ENCODE results near the gene UBAC2. TPM values are rescaled to one million over a fixed set of nuclear protein-coding genes. Genes with fewer than 3 reads are reported as not detected.

The UBAC2 gene
- total RNA-seq, 1 donor from 2014 or later, result 56.3 TPM

- Mint-ChIP-seq H3K36me3 (ENCODE audit: low read depth) (peaks cover 4% of the 10 kb centered on the region), H3K4me3 (no peak overlapping the region), H3K4me1 (ENCODE audit: low read depth) (peaks cover 52% of the 10 kb centered on the region), H3K27ac (no peak overlapping the region), H3K9me3 (no peaks in the 10 kb centered on the region), H3K27me3 (ENCODE audit: insufficient read depth) (peaks cover 7% of the 10 kb centered on the region)
- no peak for DNase-seq (ENCODE audit: low spot score)
- intact Hi-C loops (cut with micrococcal nuclease), result no loop called here
These were observed 217.6 kb downstream of the UBAC2 start for GRCh38 chr13:99418103-99418842.

GRCh38 chr13:99418843-99419140 is 218.1 kb downstream of the UBAC2 start:
- H3K27ac Mint-ChIP-seq, result no peak overlapping the region
- H3K9me3 Mint-ChIP-seq, result no peaks in the 10 kb centered on the region
- no peak for DNase-seq (ENCODE audit: low spot score)
- intact Hi-C loops (cut with micrococcal nuclease), result no loop called here
- peaks cover 7% of the 10 kb centered on the region for H3K27me3 Mint-ChIP-seq (ENCODE audit: insufficient read depth)
- H3K4me3 Mint-ChIP-seq, result no peak overlapping the region
- H3K4me1 Mint-ChIP-seq (ENCODE audit: low read depth), result peaks cover 58% of the 10 kb centered on the region
- H3K36me3 Mint-ChIP-seq (ENCODE audit: low read depth), result peaks cover 5% of the 10 kb centered on the region

- intact Hi-C loops (cut with micrococcal nuclease), result loop anchor here (1.0 kb wide), 2 partner anchors 13 to 32 kb away; no protein-coding TSS in a partner anchor
These were observed 219.1 kb downstream of the UBAC2 start for GRCh38 chr13:99419591-99420243.

GRCh38 chr13:99421271-99421670 is 220.6 kb downstream of the UBAC2 start:
- intact Hi-C loops (cut with micrococcal nuclease), result no loop called here
- Mint-ChIP-seq H3K27me3 (ENCODE audit: insufficient read depth) (peaks cover 7% of the 10 kb centered on the region), H3K4me1 (ENCODE audit: low read depth) (peaks cover 69% of the 10 kb centered on the region), H3K9me3 (no peaks in the 10 kb centered on the region), H3K27ac (no peak overlapping the region), H3K4me3 (peak overlapping the region; percentile 2), H3K36me3 (ENCODE audit: low read depth) (peaks cover 6% of the 10 kb centered on the region)
- no peak for DNase-seq (ENCODE audit: low spot score)

More at GRCh38 chr13:99419591-99420243, 219.1 kb downstream of the UBAC2 start:
- peaks cover 63% of the 10 kb centered on the region for H3K4me1 Mint-ChIP-seq (ENCODE audit: low read depth)
- H3K27ac Mint-ChIP-seq, result no peak overlapping the region
- H3K4me3 Mint-ChIP-seq, result no peak overlapping the region
- DNase-seq (ENCODE audit: low spot score), result no peak
- peaks cover 7% of the 10 kb centered on the region for H3K27me3 Mint-ChIP-seq (ENCODE audit: insufficient read depth)
- H3K36me3 Mint-ChIP-seq (ENCODE audit: low read depth), result peaks cover 5% of the 10 kb centered on the region
- H3K9me3 Mint-ChIP-seq, result no peaks in the 10 kb centered on the region

- peaks cover 72% of the 10 kb centered on the region for H3K4me1 Mint-ChIP-seq (ENCODE audit: low read depth)
- peak overlapping the region; percentile 2 for H3K4me3 Mint-ChIP-seq
- no peaks in the 10 kb centered on the region for H3K9me3 Mint-ChIP-seq
- H3K36me3 Mint-ChIP-seq (ENCODE audit: low read depth), result peaks cover 6% of the 10 kb centered on the region
- intact Hi-C loops (cut with micrococcal nuclease), result no loop called here
- H3K27ac Mint-ChIP-seq, result no peak overlapping the region
- DNase-seq (ENCODE audit: low spot score), result no peak
- peaks cover 7% of the 10 kb centered on the region for H3K27me3 Mint-ChIP-seq (ENCODE audit: insufficient read depth)
These were observed 221.3 kb downstream of the UBAC2 start for GRCh38 chr13:99421758-99422585.

GRCh38 chr13:99422586-99423220 is 222.0 kb downstream of the UBAC2 start:
- no peak overlapping the region for H3K27ac Mint-ChIP-seq
- no peak for DNase-seq (ENCODE audit: low spot score)
- peaks cover 70% of the 10 kb centered on the region for H3K4me1 Mint-ChIP-seq (ENCODE audit: low read depth)
- intact Hi-C loops (cut with micrococcal nuclease), result no loop called here
- peaks cover 4% of the 10 kb centered on the region for H3K27me3 Mint-ChIP-seq (ENCODE audit: insufficient read depth)
- H3K9me3 Mint-ChIP-seq, result peaks cover under 1% of the 10 kb centered on the region
- no peak overlapping the region for H3K4me3 Mint-ChIP-seq
- H3K36me3 Mint-ChIP-seq (ENCODE audit: low read depth), result peaks cover 6% of the 10 kb centered on the region

- H3K9me3 Mint-ChIP-seq, result peaks cover 4% of the 10 kb centered on the region
- H3K27ac Mint-ChIP-seq, result peak overlapping the region; percentile 87
- intact Hi-C loops (cut with micrococcal nuclease), result no loop called here
- H3K4me3 Mint-ChIP-seq, result peak overlapping the region; percentile 76
- H3K27me3 Mint-ChIP-seq (ENCODE audit: insufficient read depth), result peaks cover 3% of the 10 kb centered on the region
- DNase-seq (ENCODE audit: low spot score), result no peak
- peaks cover 53% of the 10 kb centered on the region for H3K4me1 Mint-ChIP-seq (ENCODE audit: low read depth)
- H3K36me3 Mint-ChIP-seq (ENCODE audit: low read depth), result peaks cover 9% of the 10 kb centered on the region
These were observed 225.1 kb downstream of the UBAC2 start for GRCh38 chr13:99425485-99426341.

- Mint-ChIP-seq H3K4me3 (peak overlapping the region; percentile 8), H3K4me1 (ENCODE audit: low read depth) (peaks cover 54% of the 10 kb centered on the region), H3K9me3 (peaks cover 4% of the 10 kb centered on the region), H3K27me3 (ENCODE audit: insufficient read depth) (peaks cover 8% of the 10 kb centered on the region), H3K27ac (peak overlapping the region; percentile 68), H3K36me3 (ENCODE audit: low read depth) (peaks cover 8% of the 10 kb centered on the region)
- intact Hi-C loops (cut with micrococcal nuclease), result no loop called here
- DNase-seq (ENCODE audit: low spot score), result no peak
These were observed 225.8 kb downstream of the UBAC2 start for GRCh38 chr13:99426426-99426825.

- H3K4me1 Mint-ChIP-seq (ENCODE audit: low read depth), result peaks cover 59% of the 10 kb centered on the region
These were observed 229.0 kb downstream of the UBAC2 start for GRCh38 chr13:99429670-99430069.

GRCh38 chr13:99431927-99432608 is 231.4 kb downstream of the UBAC2 start:
- intact Hi-C loops (cut with micrococcal nuclease), result loop anchor here (1.0 to 10.0 kb wide), 9 partner anchors 12 to 963 kb away; partner anchors contain the start of genes GPR18 and STK24
- Mint-ChIP-seq H3K27ac (peak overlapping the region; percentile 89), H3K27me3 (ENCODE audit: insufficient read depth) (peaks cover 9% of the 10 kb centered on the region), H3K9me3 (peaks cover 4% of the 10 kb centered on the region), H3K36me3 (ENCODE audit: low read depth) (peaks cover 4% of the 10 kb centered on the region), H3K4me3 (peak overlapping the region; percentile 72), H3K4me1 (ENCODE audit: low read depth) (peaks cover 65% of the 10 kb centered on the region)
- no peak for DNase-seq (ENCODE audit: low spot score)

More at GRCh38 chr13:99429670-99430069, 229.0 kb downstream of the UBAC2 start:
- Mint-ChIP-seq H3K9me3 (peaks cover 4% of the 10 kb centered on the region), H3K27me3 (ENCODE audit: insufficient read depth) (peaks cover 9% of the 10 kb centered on the region), H3K27ac (no peak overlapping the region), H3K36me3 (ENCODE audit: low read depth) (peaks cover 6% of the 10 kb centered on the region), H3K4me3 (no peak overlapping the region)
- DNase-seq (ENCODE audit: low spot score), result no peak
- intact Hi-C loops (cut with micrococcal nuclease), result loop anchor here (10.0 kb wide), 1 partner anchor 855 kb away; the partner anchor contains the start of gene STK24

Data from activated T-helper 1 cell treated with anti-CD3 and anti-CD28 coated beads, Interleukin-12 subunit alpha, Interleukin-12 subunit beta, Interleukin-2, Interleukin-4 antibody, amounts not matched to agents 30 ng/mL and 10 ng/mL and 1 ng/mL, durations not matched to agents 14 hours and 24 hours and 36 hours (primary cell).